Kidney capillary endothelial cell (primary cell): Measurements from ENCODE around the gene CINP.
A peak's percentile ranks its signal among the peaks of the same experiment; 100 is the strongest.
"Not testable (repeated sequence)": the region's sequence is repeated elsewhere in the genome, so short reads cannot be mapped to it uniquely, and the experiment has no call there.

Source experiments
- DNase-seq: peaks from one replicate; pipeline ENCODE4 v3.0.0-alpha.2; 2018; ENCODE audit warnings: low spot score

The CINP gene

DNA sequence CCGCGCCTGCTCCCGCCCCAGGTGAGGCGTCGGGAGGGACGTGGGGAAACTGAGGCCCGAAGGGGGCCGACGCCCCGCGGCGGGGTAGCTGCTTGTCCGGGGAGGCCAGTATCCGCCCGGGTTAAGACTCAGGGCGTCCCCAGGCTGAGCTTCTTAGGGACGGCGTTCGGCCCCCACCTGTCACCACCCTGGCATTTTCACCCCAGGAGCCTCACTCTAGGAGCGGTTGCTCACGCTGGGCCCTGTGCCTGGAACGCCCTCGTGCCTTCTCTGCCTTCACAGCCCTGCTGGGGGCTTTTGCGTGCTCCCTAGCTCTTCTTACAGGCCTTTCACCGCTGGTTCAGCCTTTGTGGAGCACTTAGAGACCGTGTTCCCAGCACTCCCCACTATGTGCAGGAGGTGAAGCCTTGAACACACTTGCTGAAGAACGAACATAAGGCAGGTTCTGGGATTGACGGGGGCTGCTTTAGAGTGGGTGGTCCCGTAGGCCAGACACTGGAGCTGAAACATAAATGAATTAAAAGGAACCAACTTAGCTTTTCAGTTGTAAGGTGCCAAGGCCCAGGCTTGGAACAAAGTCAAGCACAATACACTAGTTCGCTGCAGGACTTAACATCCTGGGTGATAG, 42.5 kb downstream of the CINP start:
- no peak for DNase-seq

DNA sequence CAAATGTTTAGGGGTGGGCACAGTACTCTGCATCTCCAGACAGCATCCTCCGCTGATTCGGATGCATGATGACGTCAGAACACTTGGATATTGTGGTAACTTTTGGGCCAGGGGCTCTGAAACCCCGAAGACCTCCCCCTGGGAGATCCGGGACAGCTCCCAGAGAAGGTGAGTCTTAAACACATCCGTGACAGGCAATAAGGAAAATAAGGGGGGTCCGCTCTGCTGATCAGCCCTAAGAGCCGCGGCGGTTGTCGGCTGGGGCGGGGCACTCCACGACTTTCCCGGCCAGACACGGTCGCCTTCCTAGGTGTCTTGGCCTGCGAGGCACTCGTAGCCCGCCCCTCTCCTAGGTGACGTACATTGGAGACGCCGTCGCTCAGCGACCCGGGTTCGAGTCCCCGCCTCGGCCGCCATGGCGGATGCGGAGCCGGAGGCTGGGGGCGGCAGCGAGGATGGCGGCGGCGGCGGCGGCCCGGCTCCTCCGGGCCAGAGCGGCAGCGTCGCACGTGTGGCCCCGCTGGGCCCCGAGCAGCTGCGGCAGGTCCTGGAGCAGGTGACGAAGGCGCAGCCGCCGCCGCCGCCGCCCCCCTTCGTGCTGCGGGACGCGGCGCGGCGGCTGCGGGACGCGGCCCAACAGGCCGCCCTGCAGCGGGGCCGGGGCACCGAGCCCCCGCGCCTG, 43.2 kb downstream of the CINP start, which contains the start of gene ZNF839:
Gene ZNF839, plus strand, starts transcription at position 396 of the 682 bp plus-strand sequence. Its CDS starts 20 bp downstream, at position 416.
- peak; percentile 85 for DNase-seq

DNA sequence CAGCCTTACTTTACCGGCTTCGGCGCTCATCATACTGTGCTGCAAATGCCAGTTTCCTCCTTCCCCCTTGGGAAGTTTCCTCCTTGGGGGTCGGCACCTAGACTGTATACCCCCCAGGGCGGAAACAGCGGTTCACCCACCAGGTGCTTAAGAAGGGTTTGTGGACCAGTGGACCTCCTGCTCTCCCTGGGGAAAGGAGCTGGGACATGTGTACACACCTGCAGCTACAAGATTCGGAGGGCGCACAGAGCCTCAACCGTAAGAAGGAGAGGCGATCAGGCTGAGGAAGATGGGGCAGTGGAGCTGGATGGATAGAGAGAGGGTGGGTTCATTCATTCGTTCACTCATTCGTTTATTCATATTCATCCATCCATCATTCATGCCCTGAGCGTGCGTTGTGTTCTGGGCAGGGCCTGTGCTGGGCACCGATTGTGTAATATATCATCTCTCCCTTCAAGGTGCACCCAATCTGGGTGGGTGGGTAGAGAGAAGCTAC, 43.9 kb downstream of the CINP start:
- no peak for DNase-seq

DNA sequence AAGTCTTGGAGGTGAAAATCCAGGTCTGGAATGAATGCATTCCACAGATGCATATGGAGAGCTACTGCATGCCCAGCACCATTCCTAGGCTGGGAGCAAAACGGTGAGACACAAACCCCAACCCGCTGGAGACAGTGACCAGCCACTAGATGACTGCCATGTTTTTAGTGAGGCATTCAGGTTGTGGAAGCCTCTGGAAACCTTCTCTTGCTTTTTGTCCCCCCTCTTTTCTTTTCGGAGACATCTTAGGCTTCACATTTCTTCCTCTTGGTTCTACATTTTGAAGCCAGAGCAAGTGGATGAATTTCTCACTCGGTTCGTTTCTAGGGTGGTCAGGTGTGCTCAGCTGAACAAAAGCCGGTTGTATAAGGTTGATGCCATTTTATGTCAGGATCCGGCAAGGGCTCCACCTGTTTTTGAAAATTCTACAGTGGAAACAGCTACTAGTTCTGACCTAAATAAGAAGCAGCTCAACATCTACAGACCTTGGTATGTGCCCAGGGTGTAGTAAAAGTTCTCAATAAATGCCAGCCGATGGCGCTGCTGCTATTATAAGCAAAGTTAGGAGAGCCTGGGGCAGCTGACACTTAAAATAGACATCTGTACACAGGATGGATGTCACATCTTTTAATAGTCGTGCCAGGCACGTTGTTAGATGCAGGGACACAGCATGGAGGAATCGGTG, 45.0 kb downstream of the CINP start:
- no peak for DNase-seq

DNA sequence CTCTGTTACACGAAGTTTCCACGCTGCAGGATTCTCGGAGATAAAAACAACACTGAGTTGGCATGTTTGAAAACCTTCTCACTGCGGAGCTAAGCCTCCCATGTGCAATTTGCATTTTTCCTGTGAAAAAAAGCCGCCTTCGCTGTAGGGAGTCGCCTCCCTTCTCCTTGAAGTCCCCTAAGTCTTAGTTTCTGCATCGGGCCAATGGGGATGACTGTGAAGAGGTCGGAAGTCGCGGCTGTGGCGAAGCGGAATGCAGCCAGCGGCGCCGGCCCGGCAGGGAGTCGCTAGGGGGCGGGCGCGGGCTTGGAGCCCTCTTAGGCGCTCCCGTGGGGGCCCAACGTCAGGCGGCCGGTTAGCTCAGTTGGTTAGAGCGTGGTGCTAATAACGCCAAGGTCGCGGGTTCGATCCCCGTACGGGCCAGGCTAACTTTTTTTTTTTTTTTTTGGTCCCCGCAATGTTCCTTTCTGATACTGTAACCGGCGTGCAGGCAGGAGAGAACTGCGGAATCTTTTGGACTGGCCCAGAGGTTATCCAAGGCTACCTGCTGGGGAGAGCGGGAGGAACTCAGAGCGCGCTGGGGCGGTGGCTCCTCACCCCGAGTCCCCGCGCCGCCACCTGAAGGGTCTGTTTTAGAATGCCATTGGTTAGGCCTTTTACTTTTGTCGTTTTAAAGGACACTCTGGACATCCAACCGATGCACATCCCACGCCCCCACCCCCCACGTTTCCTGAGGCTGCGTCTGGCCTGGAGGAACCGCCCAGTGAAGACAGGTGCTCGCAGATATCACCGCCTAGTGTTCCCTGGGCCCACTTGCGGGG, 45.7 kb downstream of the CINP start:
- DNase-seq: peak; percentile 86

DNA sequence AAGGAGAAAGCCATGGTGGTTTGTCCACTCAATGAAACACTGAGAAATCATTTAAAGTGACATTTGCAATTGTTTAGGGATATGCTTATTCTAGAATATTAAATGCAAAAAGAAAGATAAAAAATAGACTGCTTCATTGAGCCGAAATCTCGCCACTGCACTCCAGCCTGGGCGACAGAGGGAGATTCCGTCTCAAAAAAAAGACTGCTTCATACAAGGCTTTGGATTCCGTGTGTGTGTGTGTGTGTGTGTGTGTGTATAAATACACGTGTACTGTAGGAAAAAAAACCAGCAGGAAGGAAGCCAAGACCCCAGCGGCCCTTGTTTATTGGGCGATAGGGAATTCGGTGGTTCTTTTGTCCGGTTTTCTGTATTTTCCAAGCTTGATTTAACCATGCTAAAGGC, 46.4 kb downstream of the CINP start:
- DNase-seq: no peak

DNA sequence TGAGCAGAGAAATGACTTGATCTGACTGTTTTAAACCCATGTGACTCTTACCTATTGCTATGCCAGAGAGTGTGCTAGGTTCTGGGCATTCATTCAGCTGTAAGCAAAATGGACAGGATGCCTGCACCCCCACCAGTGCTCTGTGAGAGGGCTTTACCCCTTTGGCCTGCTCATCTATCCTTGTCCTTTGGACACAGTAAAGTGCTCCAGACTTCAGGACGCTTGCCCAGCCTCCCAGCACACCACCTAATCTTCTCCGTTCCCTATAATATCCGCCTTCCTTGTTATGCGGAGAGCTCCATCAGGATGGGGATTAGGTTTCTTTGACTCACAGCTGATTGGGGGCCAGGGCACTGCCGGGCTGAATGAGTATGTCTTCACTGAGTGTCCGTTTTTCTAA, 47.6 kb downstream of the CINP start:
- DNase-seq: no peak

DNA sequence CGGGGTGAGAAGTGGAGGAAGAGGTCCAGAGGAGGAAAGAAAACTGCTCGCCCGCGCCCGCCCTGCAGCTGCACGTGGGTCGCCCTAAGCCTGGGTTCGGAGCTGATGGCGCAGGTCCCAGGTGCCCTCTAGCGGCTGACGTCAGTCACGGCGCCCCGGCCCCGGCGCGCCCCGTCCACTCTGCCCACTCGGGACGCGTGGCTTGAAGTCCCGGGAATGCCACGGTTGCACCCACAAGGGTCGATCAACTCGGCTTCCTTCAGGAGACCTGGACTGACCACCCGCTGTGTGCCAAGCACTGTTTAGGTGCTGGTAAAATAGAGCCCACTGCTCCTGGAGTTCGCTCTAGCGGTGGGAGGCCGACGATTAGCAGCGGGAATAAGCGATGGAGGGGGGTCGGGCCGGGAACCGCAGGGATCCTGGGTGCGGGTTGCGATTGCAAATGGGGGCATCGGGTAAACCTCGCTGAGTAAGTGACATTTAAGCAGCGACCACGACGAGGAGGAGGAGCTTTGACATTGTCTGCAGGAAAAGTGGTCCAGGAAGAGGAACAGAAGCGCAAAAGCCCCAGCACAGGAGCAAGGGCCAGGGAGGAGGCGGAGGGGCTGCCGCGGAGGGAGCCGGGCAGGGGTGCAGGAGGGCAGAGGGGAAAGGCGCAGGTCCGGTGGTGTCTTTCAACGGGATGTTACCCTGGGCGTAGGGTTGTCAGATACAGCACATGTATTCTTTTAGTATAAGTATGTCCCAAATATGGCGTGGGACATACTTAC, 48.3 kb downstream of the CINP start:
- peak; percentile 79 for DNase-seq

DNA sequence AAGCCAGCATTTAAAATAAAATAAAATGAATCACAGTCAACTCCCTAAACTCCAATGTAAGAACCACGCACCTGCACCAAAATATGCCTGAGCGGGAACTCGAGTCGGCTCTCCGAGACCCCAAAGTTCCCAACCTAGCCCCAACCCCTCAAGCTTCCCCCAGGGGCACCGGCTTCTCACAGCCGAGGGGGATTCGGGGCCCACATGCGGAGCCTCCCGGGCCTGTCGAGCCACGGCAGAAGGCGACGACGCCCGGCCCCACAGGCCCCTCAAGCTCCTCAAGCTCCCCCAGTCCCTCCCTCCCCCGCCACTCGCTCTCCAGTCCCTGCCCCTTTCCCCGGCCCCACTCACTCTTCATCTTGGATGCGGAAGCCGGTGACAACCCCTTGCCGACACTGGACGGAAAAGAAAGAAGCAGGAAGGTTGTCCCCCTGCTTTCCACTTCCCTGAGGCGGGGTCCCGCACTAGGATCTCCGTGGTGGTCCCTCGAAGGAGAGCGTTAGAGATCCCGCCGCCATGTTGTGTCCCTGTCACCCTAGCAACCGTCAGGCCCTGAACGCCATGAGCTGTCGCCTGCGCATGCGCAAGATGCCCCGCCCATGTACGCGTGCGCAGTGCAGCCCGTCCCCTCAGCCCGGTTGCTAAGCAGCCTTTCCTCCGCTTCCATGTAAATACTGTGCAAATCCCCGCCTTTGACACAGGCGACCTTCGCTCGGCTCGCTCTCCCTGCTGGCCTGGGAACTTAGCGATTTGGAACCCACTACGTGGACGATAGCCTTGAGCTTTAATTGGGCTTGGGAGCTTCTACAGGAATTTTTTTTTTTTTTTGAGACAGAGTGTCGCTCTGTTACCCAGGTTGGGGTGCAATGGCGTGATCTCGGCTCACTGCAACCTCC, 57.8 kb downstream of the CINP start, which contains the start of gene MOK:
Gene MOK, minus strand, starts transcription at position 554 of the 896 bp plus-strand sequence. Its CDS starts 196 bp downstream, at position 358.
- peak; percentile 91 for DNase-seq

DNA sequence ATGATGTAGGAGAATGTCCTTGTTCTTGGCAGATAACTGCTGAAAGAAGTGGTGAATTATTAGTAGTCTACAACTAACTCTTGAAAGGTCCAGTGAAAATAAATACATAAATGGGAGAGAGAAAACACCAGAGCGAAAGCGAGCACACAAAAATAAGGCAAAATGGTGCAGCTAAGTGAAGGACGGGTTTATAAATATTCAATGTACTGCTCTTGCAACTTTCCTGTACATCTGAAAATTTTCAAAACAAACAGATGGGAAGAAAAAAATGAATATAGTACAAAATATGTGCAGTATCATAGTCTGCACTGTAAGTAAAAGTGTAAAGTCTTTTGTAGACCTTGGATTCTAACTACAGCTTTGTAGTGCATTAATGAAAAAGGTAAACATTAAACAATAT, 59.0 kb downstream of the CINP start:
- no peak for DNase-seq

DNA sequence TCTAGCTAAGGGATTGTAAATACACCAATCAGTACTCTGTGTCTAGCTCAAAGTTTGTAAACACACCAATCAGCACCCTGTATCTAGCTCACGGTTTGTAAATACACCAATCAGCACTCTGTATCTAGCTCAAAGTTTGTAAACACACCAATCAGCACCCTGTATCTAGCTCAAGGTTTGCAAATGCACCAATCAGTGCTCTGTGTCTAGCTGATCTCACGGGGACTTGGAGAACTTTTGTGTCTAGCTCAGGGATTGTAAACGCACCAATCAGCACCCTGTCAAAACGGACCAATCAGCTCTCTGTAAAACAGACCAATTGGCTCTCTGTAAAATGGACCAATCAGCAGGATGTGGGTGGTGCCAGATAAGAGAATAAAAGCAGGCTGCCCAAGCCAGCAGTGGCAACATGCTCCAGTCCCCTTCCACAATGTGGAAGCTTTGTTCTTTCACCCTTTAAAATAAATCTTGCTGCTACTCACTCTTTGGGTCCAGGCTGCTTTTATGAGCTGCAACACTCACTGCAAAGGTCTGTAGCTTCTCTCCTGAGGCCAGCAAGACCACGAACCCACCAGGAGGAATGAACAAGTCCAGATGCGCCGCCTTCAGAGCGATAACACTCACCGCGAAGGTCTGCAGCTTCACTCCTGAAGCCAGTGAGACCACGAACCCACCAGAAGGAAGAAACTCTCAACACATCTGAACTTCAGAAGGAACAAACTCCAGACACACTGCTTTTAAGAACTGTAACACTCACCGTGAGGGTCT, 64.2 kb downstream of the CINP start:
- DNase-seq: not testable (repeated sequence)
